MM.1S (cell line): ENCODE measurements around the gene EPB41.

Experiments used
- DNase-seq: peaks from one replicate; pipeline ENCODE4 v3.0.0-alpha.2; 2015
- H2AFZ ChIP-seq: fragments of 300-600 bp; sonication (generic); 2 replicates; pipeline ENCODE4 v1.6.0; 2016; ENCODE audit warnings: antibody characterized with exemption, low read length
- H3F3A ChIP-seq: fragments of 300-600 bp; sonication (generic); 2 replicates; pipeline ENCODE4 v1.6.1; 2016; ENCODE audit warnings: mild to moderate bottlenecking, antibody characterized with exemption, low read length, moderate library complexity, mixed read lengths; ENCODE audit not compliant: insufficient read depth
- H3K27ac ChIP-seq: fragments of 300-600 bp; sonication (generic); 2 replicates; pipeline ENCODE4 v1.5.1; 2016; ENCODE audit warnings: mild to moderate bottlenecking, low read length
- H3K27me3 ChIP-seq: fragments of 300-600 bp; sonication (generic); replicated peaks from 2 replicates; pipeline ENCODE4 v1.6.0; 2016; ENCODE audit warnings: low read length; ENCODE audit not compliant: insufficient read depth
- H3K36me3 ChIP-seq: fragments of 300-600 bp; sonication (generic); replicated peaks from 2 replicates; pipeline ENCODE4 v1.6.1; 2016; ENCODE audit warnings: mild to moderate bottlenecking, low read length, mixed read lengths; ENCODE audit not compliant: insufficient read depth
- H3K4me1 ChIP-seq: fragments of 300-600 bp; sonication (generic); 2 replicates; pipeline ENCODE4 v1.6.1; 2016; ENCODE audit warnings: low read length, mixed read lengths
- H3K4me2 ChIP-seq: fragments of 300-600 bp; sonication (generic); 2 replicates; pipeline ENCODE4 v1.6.0; 2016; ENCODE audit warnings: low read depth, low read length
- H3K4me3 ChIP-seq: fragments of 300-600 bp; sonication (generic); 2 replicates; pipeline ENCODE4 v1.5.1; 2016; ENCODE audit warnings: low read length, mixed read lengths
- H3K79me2 ChIP-seq: fragments of 300-600 bp; sonication (generic); 2 replicates; pipeline ENCODE4 v1.6.1; 2016; ENCODE audit warnings: mixed run types, low read length, mixed read lengths
- H3K9ac ChIP-seq: fragments of 300-600 bp; sonication (generic); 2 replicates; pipeline ENCODE4 v1.6.1; 2016; ENCODE audit warnings: low read length, mixed read lengths
- H3K9me2 ChIP-seq: fragments of 300-600 bp; sonication (generic); replicated peaks from 2 replicates; pipeline ENCODE4 v1.6.1; 2016; ENCODE audit warnings: mild to moderate bottlenecking, low read length, mixed read lengths; ENCODE audit not compliant: insufficient read depth
- H3K9me3 ChIP-seq: fragments of 300-600 bp; sonication (generic); replicated peaks from 2 replicates; pipeline ENCODE4 v1.6.1; 2016; ENCODE audit warnings: mild to moderate bottlenecking, low read length, mixed read lengths; ENCODE audit not compliant: insufficient read depth
- H4K20me1 ChIP-seq: fragments of 300-600 bp; sonication (generic); 2 replicates; pipeline ENCODE4 v1.6.1; 2016; ENCODE audit warnings: mild to moderate bottlenecking, low read length, moderate library complexity, mixed read lengths; ENCODE audit not compliant: insufficient read depth
- EZH2 ChIP-seq: fragments of 300-600 bp; sonication (generic); optimal IDR thresholded peaks from 2 replicates; pipeline ENCODE3; 2017; ENCODE audit warnings: low read depth, mild to moderate bottlenecking, antibody characterized with exemption, low read length, mixed read lengths
- EZH2phosphoT487 ChIP-seq: fragments of 300-600 bp; sonication (generic); IDR thresholded peaks from 2 replicates; pipeline ENCODE4 v1.6.1; 2018; ENCODE audit warnings: antibody characterized with exemption, low read length
- TF ChIP-seq, protein P1 (sequence below): fragments of 300-600 bp; sonication (generic); IDR thresholded peaks from 2 replicates; pipeline ENCODE4 v1.5.1; 2016; ENCODE audit warnings: antibody characterized with exemption, low read length, mixed read lengths

Gene EPB41

DNA sequence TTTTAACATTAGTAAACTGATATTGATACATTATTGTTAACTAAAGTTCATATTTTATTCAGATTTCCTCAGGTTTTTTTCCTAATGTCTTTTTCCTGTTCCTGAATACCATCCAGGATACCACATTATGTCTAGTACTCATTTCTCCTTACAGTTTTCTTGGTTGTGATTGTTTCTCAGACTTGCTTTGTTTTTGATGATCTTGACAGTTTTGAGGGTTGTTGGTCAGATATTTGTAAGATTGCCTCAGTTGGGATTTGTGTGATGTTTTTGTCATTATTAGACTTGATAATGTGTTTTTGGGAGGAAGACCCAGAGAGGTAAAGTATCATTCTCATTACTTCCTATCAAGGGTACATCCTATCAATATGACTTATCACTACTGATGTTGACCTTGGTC, 19.5 kb downstream of the EPB41 start:
- no peaks in the 10 kb centered on the region for H3K9me2 ChIP-seq
- H3K4me2 ChIP-seq = no peak overlapping the region
- no peak for DNase-seq
- H3K79me2 ChIP-seq = peaks cover 92% of the 10 kb centered on the region
- H3K9me3 ChIP-seq = no peaks in the 10 kb centered on the region
- no peak overlapping the region for H3K4me3 ChIP-seq
- H3K27ac ChIP-seq = no peak overlapping the region
- no peaks in the 10 kb centered on the region for H3K27me3 ChIP-seq
- H3K9ac ChIP-seq = no peak overlapping the region
- no peaks in the 10 kb centered on the region for H3K36me3 ChIP-seq
- TF ChIP-seq EZH2phosphoT487 = no peak
- TF ChIP-seq, protein P1, sequence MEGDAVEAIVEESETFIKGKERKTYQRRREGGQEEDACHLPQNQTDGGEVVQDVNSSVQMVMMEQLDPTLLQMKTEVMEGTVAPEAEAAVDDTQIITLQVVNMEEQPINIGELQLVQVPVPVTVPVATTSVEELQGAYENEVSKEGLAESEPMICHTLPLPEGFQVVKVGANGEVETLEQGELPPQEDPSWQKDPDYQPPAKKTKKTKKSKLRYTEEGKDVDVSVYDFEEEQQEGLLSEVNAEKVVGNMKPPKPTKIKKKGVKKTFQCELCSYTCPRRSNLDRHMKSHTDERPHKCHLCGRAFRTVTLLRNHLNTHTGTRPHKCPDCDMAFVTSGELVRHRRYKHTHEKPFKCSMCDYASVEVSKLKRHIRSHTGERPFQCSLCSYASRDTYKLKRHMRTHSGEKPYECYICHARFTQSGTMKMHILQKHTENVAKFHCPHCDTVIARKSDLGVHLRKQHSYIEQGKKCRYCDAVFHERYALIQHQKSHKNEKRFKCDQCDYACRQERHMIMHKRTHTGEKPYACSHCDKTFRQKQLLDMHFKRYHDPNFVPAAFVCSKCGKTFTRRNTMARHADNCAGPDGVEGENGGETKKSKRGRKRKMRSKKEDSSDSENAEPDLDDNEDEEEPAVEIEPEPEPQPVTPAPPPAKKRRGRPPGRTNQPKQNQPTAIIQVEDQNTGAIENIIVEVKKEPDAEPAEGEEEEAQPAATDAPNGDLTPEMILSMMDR = no peak
- TF ChIP-seq EZH2 = no peak
- no peak overlapping the region for H2AFZ ChIP-seq
- H3K4me1 ChIP-seq = peaks cover under 1% of the 10 kb centered on the region
- peaks cover under 1% of the 10 kb centered on the region; the same call in 1 of the 2 replicates for H3F3A ChIP-seq
- peaks cover 5% of the 10 kb centered on the region; the same call in 1 of the 2 replicates for H4K20me1 ChIP-seq

DNA sequence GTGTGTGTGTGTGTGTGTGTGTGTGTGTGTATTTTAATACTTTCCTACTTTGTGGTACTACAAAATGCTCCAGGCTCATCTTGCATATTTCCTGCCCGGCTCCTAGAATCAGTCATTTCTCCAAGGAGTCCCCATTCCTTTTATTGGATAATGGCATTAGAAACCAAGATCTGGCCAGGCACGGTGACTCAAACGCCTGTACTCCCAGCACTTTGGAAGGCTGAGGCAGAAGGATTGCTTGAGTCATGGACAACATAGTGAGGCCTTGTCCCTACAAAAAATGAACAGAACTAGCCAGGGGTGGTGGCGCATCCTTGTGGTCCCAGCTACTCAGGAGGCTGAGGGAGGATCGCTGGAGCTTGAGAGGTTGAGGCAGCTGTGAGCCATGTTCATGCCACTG, 20.3 kb downstream of the EPB41 start:
- Histone ChIP-seq H3K27ac (no peak overlapping the region), H3K4me2 (no peak overlapping the region)

DNA sequence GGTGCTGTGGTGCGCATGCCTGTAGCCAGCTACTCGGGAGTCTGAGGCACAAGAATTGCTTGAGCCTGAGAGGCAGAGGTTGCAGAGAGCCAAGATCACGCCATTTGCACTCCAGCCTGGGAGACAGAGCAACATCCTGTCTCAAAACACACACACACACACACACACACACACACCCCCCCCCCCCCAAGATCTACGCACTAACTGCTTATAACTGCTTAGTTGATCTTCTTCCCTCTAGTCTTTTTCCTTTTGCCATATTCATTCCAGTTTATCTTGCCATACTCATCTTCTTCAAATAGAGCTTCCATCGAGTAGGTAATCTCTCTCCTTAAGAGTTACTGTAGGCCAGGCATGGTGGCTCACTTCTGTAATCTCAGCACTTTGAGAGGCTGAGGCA, 20.9 kb downstream of the EPB41 start:
- H3K9ac ChIP-seq = no peak overlapping the region
- peaks cover 94% of the 10 kb centered on the region for H3K79me2 ChIP-seq

More for the DNA sequence above, 20.3 kb downstream of the EPB41 start:
- no peak for TF ChIP-seq EZH2phosphoT487
- TF ChIP-seq, protein P1 = no peak
- no peak for TF ChIP-seq EZH2
- H3K36me3 ChIP-seq = no peaks in the 10 kb centered on the region
- H4K20me1 ChIP-seq = peaks cover 7% of the 10 kb centered on the region; the same call in 1 of the 2 replicates
- DNase-seq = no peak
- no peak overlapping the region for H3K4me3 ChIP-seq
- no peaks in the 10 kb centered on the region for H3K4me1 ChIP-seq
- H3K9me3 ChIP-seq = no peaks in the 10 kb centered on the region
- no peaks in the 10 kb centered on the region for H3K27me3 ChIP-seq
- H3F3A ChIP-seq = no peaks in the 10 kb centered on the region
- H3K9ac ChIP-seq = no peak overlapping the region
- peaks cover 94% of the 10 kb centered on the region for H3K79me2 ChIP-seq
- H2AFZ ChIP-seq = no peak overlapping the region
- no peaks in the 10 kb centered on the region for H3K9me2 ChIP-seq

More for the DNA sequence above, 20.9 kb downstream of the EPB41 start:
- H3K27ac ChIP-seq = no peak overlapping the region
- H2AFZ ChIP-seq = no peak overlapping the region
- TF ChIP-seq, protein P1 = no peak
- no peak for TF ChIP-seq EZH2phosphoT487
- no peak for TF ChIP-seq EZH2
- H3F3A ChIP-seq = no peaks in the 10 kb centered on the region
- H3K9me3 ChIP-seq = no peaks in the 10 kb centered on the region
- no peaks in the 10 kb centered on the region for H3K36me3 ChIP-seq
- H4K20me1 ChIP-seq = peaks cover 7% of the 10 kb centered on the region; the same call in 1 of the 2 replicates
- no peaks in the 10 kb centered on the region for H3K27me3 ChIP-seq
- no peak overlapping the region for H3K4me2 ChIP-seq
- no peaks in the 10 kb centered on the region for H3K9me2 ChIP-seq
- H3K4me1 ChIP-seq = no peaks in the 10 kb centered on the region
- no peak for DNase-seq
- H3K4me3 ChIP-seq = no peak overlapping the region
